ENCODE results near the gene DENND4B. TPM values are rescaled to one million over a fixed set of nuclear protein-coding genes. Genes with fewer than 3 reads are reported as not detected.
A peak's percentile ranks its signal among the peaks of the same experiment; 100 is the strongest.

Gene DENND4B
- total RNA-seq, 1 donor from 2014 or later: 42.5 TPM

DNA sequence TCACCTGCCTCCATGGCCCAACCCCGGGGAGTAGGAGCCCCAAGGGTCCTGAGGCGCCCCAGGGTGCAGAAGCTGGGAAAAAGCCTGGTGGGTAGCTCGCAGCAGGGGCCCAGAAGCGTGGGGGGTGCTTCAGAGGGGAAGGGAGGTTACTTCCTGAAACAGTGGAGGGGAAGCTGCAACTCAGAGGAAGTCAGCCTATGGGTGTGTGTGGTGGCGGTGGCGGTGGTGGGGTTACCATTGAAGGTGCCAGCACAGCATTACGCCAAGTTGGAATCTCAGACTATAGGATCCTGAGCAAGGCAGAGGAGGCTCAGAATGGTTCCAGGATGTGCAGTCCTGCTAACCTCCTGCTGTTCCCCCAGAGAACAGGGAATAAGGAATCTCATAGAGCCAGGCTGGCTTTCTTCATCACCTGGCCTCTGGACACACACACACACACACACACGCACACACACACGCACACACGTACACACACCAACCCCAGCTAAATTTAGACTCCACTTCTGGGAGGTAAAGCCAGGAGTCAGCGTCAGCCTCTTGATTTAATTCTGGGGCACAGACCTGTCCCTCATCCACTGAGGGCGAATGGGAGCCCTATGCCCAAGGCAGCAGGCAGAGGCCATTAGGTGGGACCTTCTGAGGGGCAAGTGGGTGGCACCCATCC lies 1.3 kb downstream of the DENND4B start:
- H3K4me3 ChIP-seq (ENCODE audit: low read depth, low read length): peak overlapping the region; percentile 88
- TF ChIP-seq CTCF (conservative IDR thresholded peaks at IDR 0.05; ENCODE audit: low read depth, low read length): no peak
- DNase-seq (ENCODE audit: low read depth): no peak

GRCh38 chr1:153944827-153945117 lies 1.7 kb downstream of the DENND4B start:
- peak overlapping the region; percentile 88 for H3K4me3 ChIP-seq (ENCODE audit: low read depth, low read length)
- no peak for TF ChIP-seq CTCF (conservative IDR thresholded peaks at IDR 0.05; ENCODE audit: low read depth, low read length)
- no peak for DNase-seq (ENCODE audit: low read depth)

GRCh38 chr1:153944005-153944826 lies 2.3 kb downstream of the DENND4B start:
- DNase-seq (ENCODE audit: low read depth): no peak
- no peak for TF ChIP-seq CTCF (conservative IDR thresholded peaks at IDR 0.05; ENCODE audit: low read depth, low read length)
- H3K4me3 ChIP-seq (ENCODE audit: low read depth, low read length): no peak overlapping the region

DNA sequence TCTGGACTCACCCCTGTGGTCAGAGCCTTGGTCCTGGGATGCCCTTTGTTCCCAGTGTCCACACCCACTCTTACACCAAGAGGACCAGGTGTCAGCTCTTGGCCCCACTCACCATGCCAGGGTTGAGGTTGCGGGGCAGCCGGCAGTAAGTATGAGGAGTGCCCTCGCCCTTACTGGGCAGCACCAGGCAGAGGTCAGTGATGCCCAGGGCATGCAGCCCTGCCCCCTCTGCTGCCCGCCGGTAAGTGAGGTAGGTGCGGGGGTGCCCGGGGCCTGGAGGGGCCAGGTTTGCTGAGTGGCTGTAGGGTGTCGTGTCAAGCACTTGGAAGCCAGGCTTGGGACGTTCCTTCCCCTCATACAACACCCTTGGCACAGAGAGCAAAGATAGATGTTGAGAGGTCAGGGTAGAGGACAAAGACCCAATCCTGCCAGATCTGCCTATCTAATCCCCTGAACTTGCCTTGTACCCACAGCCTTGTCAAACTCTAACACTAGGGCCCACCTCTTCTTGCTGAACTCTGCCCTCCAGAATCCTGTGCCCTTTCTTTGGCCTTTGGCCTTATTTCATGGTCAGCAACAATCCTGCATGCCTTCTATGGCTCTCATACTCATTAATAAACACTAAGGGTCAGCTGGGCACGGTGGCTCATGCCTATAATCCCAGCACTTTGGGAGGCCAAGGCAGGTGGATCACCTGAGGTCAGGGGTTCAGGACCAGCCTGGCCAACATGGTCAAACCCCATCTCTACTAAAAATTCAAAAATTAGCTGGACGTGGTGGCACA lies 3.6 kb downstream of the DENND4B start:
- H3K4me3 ChIP-seq (ENCODE audit: low read depth, low read length): no peak overlapping the region
- no peak for DNase-seq (ENCODE audit: low read depth)
- no peak for TF ChIP-seq CTCF (conservative IDR thresholded peaks at IDR 0.05; ENCODE audit: low read depth, low read length)

DNA sequence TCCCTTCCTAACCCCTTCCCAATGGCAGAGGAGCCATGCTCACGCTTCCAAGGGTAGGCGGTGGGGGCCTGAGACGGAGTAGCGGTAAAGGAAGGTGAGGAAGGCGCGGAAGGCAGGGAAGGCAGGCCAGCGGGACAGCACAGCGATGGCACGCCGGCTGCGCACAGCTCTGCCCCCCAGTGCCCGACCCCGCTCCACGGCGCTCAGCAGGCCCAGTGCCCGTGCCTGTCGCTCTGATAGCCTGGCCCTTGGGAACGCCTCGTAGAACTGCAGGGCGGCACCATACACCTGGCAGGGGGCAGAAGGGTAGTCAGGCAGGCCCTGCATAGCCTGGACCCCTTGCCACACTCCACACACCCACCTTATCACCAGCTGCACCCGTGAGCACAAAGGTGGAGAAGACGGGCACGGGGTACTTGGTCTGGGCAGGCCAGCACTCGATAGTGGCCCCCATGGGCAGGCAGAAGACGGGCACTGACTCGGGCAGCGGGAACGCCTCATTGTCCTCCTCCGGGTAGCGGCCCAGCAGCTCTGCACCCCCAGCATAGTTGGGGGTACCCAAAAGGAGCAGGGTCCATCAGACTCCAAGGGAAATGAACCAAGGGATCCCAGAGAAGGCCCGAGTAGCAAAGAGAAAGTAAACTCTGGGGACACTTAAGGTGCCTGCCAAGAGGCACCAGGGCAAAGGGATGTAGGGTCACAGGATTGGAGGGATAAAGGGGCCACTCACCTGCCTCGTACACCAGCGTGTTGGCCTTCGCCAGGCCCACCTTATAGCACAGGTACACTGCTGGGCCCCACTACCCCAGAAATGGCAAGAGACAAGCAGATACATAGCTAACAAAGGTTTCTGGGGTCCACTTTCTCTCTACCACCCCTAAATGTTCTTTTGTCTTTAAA lies 4.4 kb downstream of the DENND4B start:
- DNase-seq (ENCODE audit: low read depth): no peak
- TF ChIP-seq CTCF (conservative IDR thresholded peaks at IDR 0.05; ENCODE audit: low read depth, low read length): no peak
- H3K4me3 ChIP-seq (ENCODE audit: low read depth, low read length): no peak overlapping the region

DNA sequence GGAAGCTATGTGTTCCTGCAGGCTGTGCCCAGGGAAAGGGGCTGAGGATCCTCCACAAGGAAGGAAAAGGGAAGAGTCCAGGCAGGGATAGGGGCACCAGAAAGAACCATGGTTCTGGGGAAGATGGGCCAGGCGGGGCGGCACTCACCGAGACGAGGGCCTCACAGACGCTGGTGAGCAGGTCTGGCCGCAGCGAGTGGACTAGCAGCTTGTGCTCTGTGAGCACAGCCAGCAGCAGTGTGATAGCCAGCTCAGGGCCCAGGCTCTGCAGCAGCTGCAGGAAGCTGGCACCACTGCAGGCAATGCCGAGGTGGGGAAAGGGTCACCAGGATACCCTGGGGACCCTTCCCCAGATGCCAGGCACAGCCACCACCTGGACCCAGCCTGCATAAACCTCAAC lies 5.8 kb downstream of the DENND4B start:
- DNase-seq (ENCODE audit: low read depth): no peak
- no peak for TF ChIP-seq CTCF (conservative IDR thresholded peaks at IDR 0.05; ENCODE audit: low read depth, low read length)
- no peak overlapping the region for H3K4me3 ChIP-seq (ENCODE audit: low read depth, low read length)

All from epithelial cell of proximal tubule (primary cell).